Measurements from ENCODE around the gene MMP28.
"Not testable (repeated sequence)": the region's sequence is repeated elsewhere in the genome, so short reads cannot be mapped to it uniquely, and the experiment has no call there.

The MMP28 gene

GRCh38 chr17:35765756-35766488 is 29.5 kb downstream of the MMP28 start:
- DNase-seq: no peak

GRCh38 chr17:35765086-35765710 is 30.2 kb downstream of the MMP28 start:
- no peak for DNase-seq

GRCh38 chr17:35764123-35764991 is 31.1 kb downstream of the MMP28 start:
- DNase-seq: no peak

- DNase-seq: no peak
These were observed 31.7 kb downstream of the MMP28 start for GRCh38 chr17:35763767-35764122.

- no peak for DNase-seq
These were observed 33.8 kb downstream of the MMP28 start for GRCh38 chr17:35761601-35762000.

- DNase-seq: no peak
These were observed 34.9 kb downstream of the MMP28 start, which contains the start of gene C17orf50 for GRCh38 chr17:35760587-35760986. C17orf50 (plus strand) TSS chr17:35760887; CDS start chr17:35760942, 55 bp downstream.

GRCh38 chr17:35757243-35757642 is 38.2 kb downstream of the MMP28 start:
- no peak for DNase-seq

GRCh38 chr17:35752945-35753764 is 42.3 kb downstream of the MMP28 start, which contains the start of gene GAS2L2:
GAS2L2 (minus strand) TSS chr17:35753239; CDS start chr17:35752850, 389 bp downstream.
- no peak for DNase-seq

GRCh38 chr17:35752471-35752870 is 43.0 kb downstream of the MMP28 start:
- no peak for DNase-seq

GRCh38 chr17:35751541-35751940 is 43.9 kb downstream of the MMP28 start:
- not testable (repeated sequence) for DNase-seq

- no peak for DNase-seq
These were observed 44.7 kb downstream of the MMP28 start for GRCh38 chr17:35750526-35751395.

- no peak for DNase-seq
These were observed 45.7 kb downstream of the MMP28 start for GRCh38 chr17:35749560-35750412.

- DNase-seq: no peak
These were observed 46.5 kb downstream of the MMP28 start for GRCh38 chr17:35748979-35749378.

GRCh38 chr17:35748341-35748841 is 47.0 kb downstream of the MMP28 start:
- no peak for DNase-seq

- no peak for DNase-seq
These were observed 47.9 kb downstream of the MMP28 start for GRCh38 chr17:35747540-35748017.

GRCh38 chr17:35745749-35746320 is 49.6 kb downstream of the MMP28 start:
- DNase-seq: no peak

GRCh38 chr17:35745246-35745645 is 50.2 kb downstream of the MMP28 start:
- DNase-seq: no peak

GRCh38 chr17:35744830-35745229 is 50.6 kb downstream of the MMP28 start:
- DNase-seq: no peak

- DNase-seq: no peak
These were observed 51.7 kb downstream of the MMP28 start for GRCh38 chr17:35743626-35744328.
